ENCODE results near the gene EFCAB8.

- TF ChIP-seq TAF1 (IDR thresholded peaks at IDR 0.05; ENCODE audit: low read depth) = no peak
- no peak for TF ChIP-seq YY1 (IDR thresholded peaks at IDR 0.05; ENCODE audit: low read depth)
- TF ChIP-seq CEBPB (IDR thresholded peaks at IDR 0.05) = no peak
- no peak for TF ChIP-seq CREB1 (IDR thresholded peaks at IDR 0.05; ENCODE audit: low read depth)
- no peak for TF ChIP-seq RAD21 (IDR thresholded peaks at IDR 0.05; ENCODE audit: low read depth)
- no peak for TF ChIP-seq FOXM1 (IDR thresholded peaks at IDR 0.05; ENCODE audit: borderline replicate concordance, low read depth)
- no peak for TF ChIP-seq TEAD4 (IDR thresholded peaks at IDR 0.05)
Observed at GRCh38 chr20:32878820-32879219, 20.1 kb downstream of the EFCAB8 start.

Measured in Ishikawa (cell line).